Transverse colon (tissue), 4 donors: ENCODE data around the gene PACRG. TPM values are rescaled to one million over a fixed set of nuclear protein-coding genes. Genes with fewer than 3 reads are reported as not detected.
"Not testable (repeated sequence)": the region's sequence is repeated elsewhere in the genome, so short reads cannot be mapped to it uniquely, and the experiment has no call there.

Experiments used
- DNase-seq: peaks from one replicate; pipeline ENCODE4 v3.0.0-alpha.2; 2019
- H3K27ac ChIP-seq, 4 donors: fragments of 200-600 bp; sonication (generic); 2 replicates each; pipeline ENCODE4 v1.5.1; 2016 to 2018; ENCODE audit warnings: inconsistent platforms in 4 of 4
- H3K27me3 ChIP-seq: fragments of 200-600 bp; sonication (generic); 2 replicates; pipeline ENCODE4 v1.5.1; 2017; ENCODE audit warnings: inconsistent platforms
- H3K36me3 ChIP-seq, 4 donors: fragments of 200-600 bp; sonication (generic); 2 replicates each; pipeline ENCODE4 v1.5.1; 2017 to 2019; ENCODE audit warnings: inconsistent platforms in 4 of 4
- H3K4me1 ChIP-seq, 4 donors: fragments of 200-600 bp; sonication (generic); 2 replicates each; pipeline ENCODE4 v1.5.1; 2017 to 2020; ENCODE audit warnings: inconsistent platforms in 4 of 4
- H3K4me3 ChIP-seq, 4 donors: fragments of 200-600 bp; sonication (generic); 1 replicate in 1 of 4; 2 replicates in 3 of 4; pipeline versions ENCODE4 v1.5.1 to v1.6.1; 2017 to 2019; ENCODE audit warnings: inconsistent platforms in 4 of 4
- H3K9me3 ChIP-seq, 2 donors: fragments of 200-600 bp; sonication (generic); 2 replicates each; pipeline ENCODE4 v1.5.1; 2017 to 2019; ENCODE audit warnings: inconsistent platforms in 2 of 2
- CTCF ChIP-seq, 5 experiments: fragments of 200-600 bp in 3 of 5; fragments of 450-650 bp in 2 of 5; sonication (generic) in 3 of 5; IDR thresholded peaks; 1 replicate in 2 of 5; 2 replicates in 3 of 5; pipeline ENCODE4 v1.5.1; 2016 to 2017; ENCODE audit warnings: antibody characterized with exemption in 5 of 5, inconsistent platforms in 3 of 5, mild to moderate bottlenecking in 2 of 5, moderate library complexity in 1 of 5
- EP300 ChIP-seq: sonication (generic); formaldehyde crosslinking; IDR thresholded peaks from one replicate; pipeline ENCODE4 v1.6.1; 2017; ENCODE audit warnings: antibody characterized with exemption, low read depth
- POLR2A ChIP-seq: fragments of 450-650 bp; IDR thresholded peaks from one replicate; pipeline ENCODE4 v1.6.1; 2016; ENCODE audit warnings: antibody characterized with exemption, mild to moderate bottlenecking, moderate library complexity
- POLR2AphosphoS5 ChIP-seq, 3 donors: sonication (generic); formaldehyde crosslinking; IDR thresholded peaks; one replicate each; pipeline ENCODE4 v1.6.1; 2016; ENCODE audit warnings: antibody characterized with exemption in 3 of 3
- WGBS, 2 donors: methylation state at CpG; one replicate each; pipeline ENCODE4 v1.1.5; 2018; ENCODE audit warnings: low coverage in 1 of 2; 5-methylcytosine and 5-hydroxymethylcytosine counted together
- in situ Hi-C, 4 donors: fragments of 200-750 bp; cut with MboI; loops; one replicate each; pipeline versions ENCODE4 v1.15.0 to v1.15.1; 2017; ENCODE audit warnings: low sequenced_read_pairs in 3 of 4, low pct_ligation_motif_present in 1 of 4, low pct_unique_long_range_greater_than_20kb in 1 of 4
- intact Hi-C: fragments of 100-400 bp; cut with DNase I; formaldehyde crosslinking; loops from one replicate; pipeline ENCODE4 v1.15.1; 2023; ENCODE audit warnings: low total_unique reads
- total RNA-seq, 4 donors: library from RNA; depleted of rRNA; stranded (reverse); fragments of >200 nt; gene quantifications; one replicate each; pipeline ENCODE4 v1.1.0, GENCODE V29; 2016

Gene PACRG
- total RNA-seq, 4 donors from 2014 or later, result 1.2 to 13.8 (median 1.4) TPM; not detected in 1

- Histone ChIP-seq H3K4me3 (no peak overlapping the region), H3K9me3 (peaks cover 0 to 4% of the 10 kb centered on the region in 2 donors), H3K4me1 (no peaks in the 10 kb centered on the region), H3K27me3 (no peaks in the 10 kb centered on the region), H3K27ac (no peak overlapping the region), H3K36me3 (no peaks in the 10 kb centered on the region)
- intact Hi-C loops (no loop called here), in situ Hi-C loops (no loop called here)
- DNase-seq, result no peak
- TF ChIP-seq POLR2A (no peak), EP300 (no peak), CTCF (IDR thresholded peaks at IDR 0.05) (no peak), POLR2AphosphoS5 (IDR thresholded peaks at IDR 0.05) (no peak)
- 74 to 81% methylated on average over 5 of the region's 5 CpGs for WGBS, 2 donors
Measured at GRCh38 chr6:162976141-162976540, 248.4 kb downstream of the PACRG start.

- H3K27me3 ChIP-seq, H3K36me3 ChIP-seq, intact Hi-C loops, H3K27ac ChIP-seq, H3K4me1 ChIP-seq, DNase-seq, in situ Hi-C loops, H3K4me3 ChIP-seq: not testable (repeated sequence)
- WGBS, 2 donors, result 93 to 100% methylated on average over 1 of the region's 1 CpG
- peaks cover 0 to 14% of the 10 kb centered on the region in 2 donors for H3K9me3 ChIP-seq
Measured at GRCh38 chr6:162983234-162983633, 255.5 kb downstream of the PACRG start.

GRCh38 chr6:162998777-162999176 is 271.0 kb downstream of the PACRG start:
- H3K27me3 ChIP-seq, result no peaks in the 10 kb centered on the region
- DNase-seq, result no peak
- intact Hi-C loops, result no loop called here
- 30 to 60% methylated on average over 1 of the region's 1 CpG for WGBS, 2 donors
- in situ Hi-C loops, result no loop called here
- no peak overlapping the region for H3K4me3 ChIP-seq
- H3K4me1 ChIP-seq, result no peaks in the 10 kb centered on the region
- no peak for TF ChIP-seq POLR2AphosphoS5 (IDR thresholded peaks at IDR 0.05)
- no peak for TF ChIP-seq EP300
- TF ChIP-seq CTCF (IDR thresholded peaks at IDR 0.05), result no peak
- no peak for TF ChIP-seq POLR2A
- no peaks in the 10 kb centered on the region for H3K9me3 ChIP-seq
- H3K36me3 ChIP-seq, result no peaks in the 10 kb centered on the region
- H3K27ac ChIP-seq, result no peak overlapping the region

GRCh38 chr6:162999575-163000285 is 272.0 kb downstream of the PACRG start:
- no peaks in the 10 kb centered on the region for H3K9me3 ChIP-seq
- in situ Hi-C loops, result no loop called here
- intact Hi-C loops, result no loop called here
- H3K4me3 ChIP-seq, result no peak overlapping the region
- H3K27ac ChIP-seq, result no peak overlapping the region
- TF ChIP-seq POLR2AphosphoS5 (IDR thresholded peaks at IDR 0.05), result no peak
- TF ChIP-seq EP300, result no peak
- no peak for TF ChIP-seq CTCF (IDR thresholded peaks at IDR 0.05)
- TF ChIP-seq POLR2A, result no peak
- H3K27me3 ChIP-seq, result no peaks in the 10 kb centered on the region
- no peak for DNase-seq
- 66 to 68% methylated on average over 4 to 5 of the region's 5 CpGs for WGBS, 2 donors
- H3K4me1 ChIP-seq, result no peaks in the 10 kb centered on the region
- H3K36me3 ChIP-seq, result no peaks in the 10 kb centered on the region

GRCh38 chr6:163001330-163001729 is 273.6 kb downstream of the PACRG start:
- Histone ChIP-seq H3K36me3 (no peaks in the 10 kb centered on the region), H3K4me1 (no peaks in the 10 kb centered on the region), H3K4me3 (no peak overlapping the region), H3K27me3 (no peaks in the 10 kb centered on the region), H3K9me3 (no peaks in the 10 kb centered on the region), H3K27ac (no peak overlapping the region)
- intact Hi-C loops, result no loop called here
- in situ Hi-C loops, result no loop called here
- 51 to 73% methylated on average over 1 to 3 of the region's 3 CpGs for WGBS, 2 donors
- no peak for TF ChIP-seq POLR2AphosphoS5 (IDR thresholded peaks at IDR 0.05)
- no peak for TF ChIP-seq EP300
- no peak for TF ChIP-seq CTCF (IDR thresholded peaks at IDR 0.05)
- TF ChIP-seq POLR2A, result no peak
- no peak for DNase-seq
